Measurements from ENCODE around the gene GADD45G.

DNA sequence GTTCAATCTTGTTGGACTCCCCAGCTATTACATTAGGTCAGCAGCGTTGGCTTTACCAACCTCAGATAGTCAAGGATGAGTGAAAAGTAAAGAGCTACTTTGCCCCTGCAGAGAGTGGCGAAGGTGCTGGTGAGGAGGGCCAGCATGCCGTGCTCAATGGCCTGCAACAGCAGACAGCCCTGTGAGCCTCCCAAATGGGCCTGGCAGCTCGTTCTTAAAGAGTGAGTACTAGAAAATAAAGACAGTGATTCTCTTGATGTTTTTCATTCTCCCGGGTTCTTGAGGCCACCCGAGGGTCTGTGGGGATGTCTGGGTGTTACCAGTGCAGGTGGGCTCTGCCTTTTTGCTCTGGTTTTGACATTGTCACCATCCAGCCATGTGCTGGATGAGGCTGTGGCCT is 16.2 kb downstream of the GADD45G start:
- TF ChIP-seq, protein P1, sequence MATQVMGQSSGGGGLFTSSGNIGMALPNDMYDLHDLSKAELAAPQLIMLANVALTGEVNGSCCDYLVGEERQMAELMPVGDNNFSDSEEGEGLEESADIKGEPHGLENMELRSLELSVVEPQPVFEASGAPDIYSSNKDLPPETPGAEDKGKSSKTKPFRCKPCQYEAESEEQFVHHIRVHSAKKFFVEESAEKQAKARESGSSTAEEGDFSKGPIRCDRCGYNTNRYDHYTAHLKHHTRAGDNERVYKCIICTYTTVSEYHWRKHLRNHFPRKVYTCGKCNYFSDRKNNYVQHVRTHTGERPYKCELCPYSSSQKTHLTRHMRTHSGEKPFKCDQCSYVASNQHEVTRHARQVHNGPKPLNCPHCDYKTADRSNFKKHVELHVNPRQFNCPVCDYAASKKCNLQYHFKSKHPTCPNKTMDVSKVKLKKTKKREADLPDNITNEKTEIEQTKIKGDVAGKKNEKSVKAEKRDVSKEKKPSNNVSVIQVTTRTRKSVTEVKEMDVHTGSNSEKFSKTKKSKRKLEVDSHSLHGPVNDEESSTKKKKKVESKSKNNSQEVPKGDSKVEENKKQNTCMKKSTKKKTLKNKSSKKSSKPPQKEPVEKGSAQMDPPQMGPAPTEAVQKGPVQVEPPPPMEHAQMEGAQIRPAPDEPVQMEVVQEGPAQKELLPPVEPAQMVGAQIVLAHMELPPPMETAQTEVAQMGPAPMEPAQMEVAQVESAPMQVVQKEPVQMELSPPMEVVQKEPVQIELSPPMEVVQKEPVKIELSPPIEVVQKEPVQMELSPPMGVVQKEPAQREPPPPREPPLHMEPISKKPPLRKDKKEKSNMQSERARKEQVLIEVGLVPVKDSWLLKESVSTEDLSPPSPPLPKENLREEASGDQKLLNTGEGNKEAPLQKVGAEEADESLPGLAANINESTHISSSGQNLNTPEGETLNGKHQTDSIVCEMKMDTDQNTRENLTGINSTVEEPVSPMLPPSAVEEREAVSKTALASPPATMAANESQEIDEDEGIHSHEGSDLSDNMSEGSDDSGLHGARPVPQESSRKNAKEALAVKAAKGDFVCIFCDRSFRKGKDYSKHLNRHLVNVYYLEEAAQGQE (IDR thresholded peaks at IDR 0.05; ENCODE audit: low read depth), result no peak
- TF ChIP-seq CEBPB (IDR thresholded peaks at IDR 0.05), result no peak
- TF ChIP-seq RAD21 (IDR thresholded peaks at IDR 0.05; ENCODE audit: low read depth), result no peak
- TF ChIP-seq TEAD4 (IDR thresholded peaks at IDR 0.05), result no peak; the same call in 1 of the 2 replicates
- no peak for TF ChIP-seq ZBTB7A (IDR thresholded peaks at IDR 0.05; ENCODE audit: low read depth)

All from Ishikawa (cell line).